ENCODE results near the gene CIB1. TPM values are rescaled to one million over a fixed set of nuclear protein-coding genes. Genes with fewer than 3 reads are reported as not detected.

The CIB1 gene
- total RNA-seq, result 13.7 and 61.7 TPM in 2 replicates

DNA sequence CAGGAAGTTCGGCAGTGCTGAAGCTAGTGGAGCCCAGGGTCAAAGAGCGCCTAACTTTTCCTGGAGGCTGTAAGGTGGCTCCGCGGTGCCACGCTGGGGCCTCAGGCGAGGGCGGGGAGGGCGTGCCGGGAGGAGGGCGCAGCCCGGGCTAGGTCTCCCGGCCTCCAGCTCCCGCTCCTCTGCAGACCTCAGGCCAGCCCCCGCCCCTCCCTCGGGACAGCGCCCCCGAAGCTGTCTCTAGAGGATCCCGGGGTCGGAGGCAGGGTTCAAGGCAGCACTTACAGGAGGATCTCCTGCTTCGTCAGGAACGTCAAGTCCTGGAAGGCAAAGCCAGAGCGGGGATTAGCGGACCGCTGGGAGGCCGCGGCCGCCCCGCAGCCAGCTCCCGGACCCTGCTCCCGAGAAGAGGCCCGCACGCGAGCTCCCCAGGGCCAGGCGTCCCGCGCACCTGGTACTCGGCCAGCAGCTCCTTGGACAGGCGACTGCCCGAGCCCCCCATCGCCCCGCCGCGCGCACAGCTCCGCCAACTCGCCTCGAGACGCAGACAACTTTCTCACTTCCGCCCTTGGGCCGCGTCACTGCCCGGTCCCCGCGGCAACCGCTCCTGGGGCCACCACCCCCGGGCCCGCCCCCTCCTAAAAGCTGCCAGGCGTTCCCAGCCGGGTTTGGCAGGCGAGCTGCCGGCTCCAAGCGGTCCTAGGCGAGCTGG, at the start of gene CIB1:
Gene CIB1, minus strand, starts transcription at position 555 of the 709 bp plus-strand sequence. Its CDS starts 56 bp downstream, at position 499.

DNA sequence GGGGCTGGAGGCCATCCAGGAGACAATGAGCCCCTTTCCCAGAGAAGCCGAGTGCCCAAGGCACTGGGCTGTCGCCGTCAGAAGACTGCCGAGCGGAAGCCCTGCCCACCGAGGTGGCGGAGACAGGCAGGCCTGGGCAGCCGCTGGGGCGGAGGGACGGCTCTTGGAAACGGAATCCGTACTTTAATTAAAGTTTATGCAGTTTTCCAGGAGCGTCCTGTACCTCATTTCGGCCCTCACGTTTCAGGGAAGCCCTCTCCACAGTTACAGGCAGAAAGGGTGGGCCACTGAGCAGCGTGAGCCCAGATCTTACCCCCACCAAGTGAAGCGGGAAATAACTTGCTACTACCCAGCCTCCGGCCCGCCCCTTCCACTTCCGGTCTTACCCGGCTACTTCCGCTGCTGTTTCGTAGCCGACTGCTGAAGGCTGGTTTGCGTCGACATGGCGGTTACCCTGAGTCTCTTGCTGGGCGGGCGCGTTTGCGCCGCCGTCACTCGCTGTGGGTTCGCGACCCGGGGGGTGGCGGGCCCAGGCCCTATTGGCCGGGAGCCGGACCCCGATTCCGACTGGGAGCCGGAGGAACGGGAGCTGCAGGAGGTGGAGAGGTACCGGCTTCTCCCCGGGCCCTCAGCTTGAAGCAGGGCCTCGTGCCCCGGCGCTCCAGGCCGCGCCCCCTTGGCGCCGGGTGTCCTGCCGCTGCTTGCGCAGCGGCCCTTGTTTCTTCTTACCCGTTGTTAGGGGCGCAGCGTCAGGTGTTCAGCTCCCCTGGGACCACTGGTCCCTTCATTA, 31.7 kb upstream of the CIB1 start, which contains the start of gene NGRN:
Gene NGRN, plus strand, starts transcription at position 402 of the 790 bp plus-strand sequence. Its CDS starts 41 bp downstream, at position 443.

DNA sequence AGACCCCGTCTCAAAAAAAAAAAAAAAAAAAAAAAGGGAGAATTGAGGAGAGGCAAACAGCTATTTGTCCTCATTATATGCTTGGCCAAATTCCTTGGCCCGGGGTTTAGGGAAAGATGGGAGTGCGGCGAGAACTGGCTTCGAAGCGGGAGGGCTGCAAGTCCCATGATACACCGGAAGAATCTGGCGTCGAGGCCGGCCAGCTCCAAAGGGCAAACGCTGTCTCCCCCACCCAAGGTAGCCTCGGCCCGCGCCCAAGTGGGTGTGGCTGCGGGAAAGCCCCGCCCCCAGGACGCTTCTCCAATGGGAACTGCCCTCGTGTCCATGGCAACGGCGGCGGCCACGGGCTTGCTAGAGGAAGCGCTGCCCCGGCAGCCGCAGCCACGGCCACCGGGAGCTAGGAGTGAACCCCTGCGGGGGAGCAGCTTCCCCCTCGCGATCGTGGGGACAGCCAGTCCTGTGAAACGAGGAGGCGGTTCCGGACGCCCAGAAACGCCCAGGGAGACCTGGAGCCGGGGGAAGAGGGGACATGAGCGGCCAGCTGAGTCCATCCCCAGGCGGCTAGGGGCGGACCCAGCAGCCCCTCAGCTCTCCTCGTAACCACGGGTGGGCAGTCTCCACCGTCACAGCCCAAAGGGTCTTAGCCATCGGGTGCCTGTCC, 15.6 kb upstream of the CIB1 start, which contains the start of gene TTLL13:
Gene TTLL13, plus strand, starts transcription at position 354 of the 661 bp plus-strand sequence. CDS start 1,075 bp downstream, outside the sequence.

DNA sequence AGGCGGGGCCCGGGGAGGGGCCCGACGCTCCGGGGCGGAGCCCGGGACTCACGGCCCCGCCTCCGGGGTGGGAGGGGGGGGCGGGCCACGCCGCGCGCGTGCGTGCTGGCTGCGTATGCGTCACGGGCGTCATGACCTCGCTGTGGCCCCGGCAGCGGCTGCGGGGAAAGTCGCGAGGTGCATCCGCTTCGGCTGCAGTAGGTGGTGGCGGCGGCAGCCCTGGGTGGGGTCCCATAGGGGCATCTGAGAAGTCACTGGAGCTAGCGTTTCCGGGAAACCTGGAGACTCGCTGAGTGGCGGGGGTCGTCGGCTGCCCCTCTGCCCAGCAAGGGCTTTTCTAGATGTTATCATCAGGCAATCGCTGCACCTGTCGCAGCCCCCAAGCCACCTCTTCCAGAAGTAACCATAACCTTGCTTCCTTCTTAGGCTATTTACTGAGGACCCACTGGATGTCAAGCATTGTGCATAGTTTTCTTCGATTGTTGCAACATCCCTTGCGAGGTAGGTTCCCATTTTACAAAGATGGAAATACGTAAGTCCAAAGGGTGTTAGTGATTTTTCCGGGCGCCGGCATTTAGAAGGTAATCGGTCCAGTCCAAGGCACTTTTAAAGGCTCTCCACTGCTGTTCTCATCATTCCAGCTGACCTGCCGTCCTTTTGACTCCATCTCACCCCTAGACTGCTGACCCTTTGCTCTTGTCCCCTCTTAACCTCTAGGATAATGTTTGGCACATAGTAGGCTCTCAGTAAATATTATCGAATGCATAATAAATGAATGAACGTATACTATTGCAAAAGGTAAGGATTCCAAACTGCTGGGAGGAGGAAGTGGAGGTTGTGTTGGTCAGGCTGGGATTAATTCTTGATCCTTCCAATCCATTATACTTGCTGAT, 601 bp upstream of the CIB1 start, which contains the start of gene GDPGP1:
Gene GDPGP1, plus strand, starts transcription at position 114 of the 893 bp plus-strand sequence. CDS start 6,700 bp downstream, outside the sequence.

DNA sequence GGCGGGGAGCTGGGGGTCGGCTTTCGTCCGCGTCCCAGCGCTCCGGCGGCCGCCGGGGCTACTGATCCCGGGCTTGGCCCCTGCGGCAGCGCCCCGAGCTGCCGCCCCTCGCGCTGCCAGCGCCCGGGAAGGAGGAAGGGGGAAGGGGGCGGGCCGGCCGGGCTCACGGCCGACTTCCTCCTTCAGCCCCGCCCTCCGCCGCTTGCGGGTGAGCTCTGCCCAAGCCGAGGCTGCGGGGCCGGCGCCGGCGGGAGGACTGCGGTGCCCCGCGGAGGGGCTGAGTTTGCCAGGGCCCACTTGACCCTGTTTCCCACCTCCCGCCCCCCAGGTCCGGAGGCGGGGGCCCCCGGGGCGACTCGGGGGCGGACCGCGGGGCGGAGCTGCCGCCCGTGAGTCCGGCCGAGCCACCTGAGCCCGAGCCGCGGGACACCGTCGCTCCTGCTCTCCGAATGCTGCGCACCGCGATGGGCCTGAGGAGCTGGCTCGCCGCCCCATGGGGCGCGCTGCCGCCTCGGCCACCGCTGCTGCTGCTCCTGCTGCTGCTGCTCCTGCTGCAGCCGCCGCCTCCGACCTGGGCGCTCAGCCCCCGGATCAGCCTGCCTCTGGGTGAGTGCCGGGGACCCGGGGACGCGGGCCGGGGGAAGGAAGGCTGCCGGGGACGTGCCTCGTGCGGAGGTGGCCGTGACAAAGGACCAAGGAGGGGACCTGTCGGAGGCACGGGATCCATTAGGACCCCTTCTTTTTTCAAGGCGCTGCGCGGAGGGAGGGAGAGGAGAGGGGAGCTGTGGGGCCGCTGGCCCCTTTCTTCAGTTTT, 32.4 kb downstream of the CIB1 start, which contains the start of gene SEMA4B:
Gene SEMA4B, plus strand, starts transcription at position 201 of the 814 bp plus-strand sequence. Its CDS starts 249 bp downstream, at position 450.

Other genes with a start within 250 kb of the CIB1 start
- gene ZNF710, start 232.6 kb downstream of the CIB1 start, total RNA-seq, result 7.4 and 12.3 TPM in 2 replicates
- 65.4 and 130 TPM in 2 replicates for gene IDH2, start 131.5 kb downstream of the CIB1 start, total RNA-seq
- 10.5 and 11.0 TPM in 2 replicates for gene SEMA4B, start 32.6 kb downstream of the CIB1 start, total RNA-seq
- gene GDPGP1, start 268 bp upstream of the CIB1 start, total RNA-seq, result 7.8 and 8.8 TPM in 2 replicates
- gene TTLL13, start 15.6 kb upstream of the CIB1 start, total RNA-seq, result 0.15 TPM in 1 of 2 replicates, not detected in the other
- 53.5 and 77.3 TPM in 2 replicates for gene NGRN, start 31.7 kb upstream of the CIB1 start, total RNA-seq
- 0.97 and 3.8 TPM in 2 replicates for gene ZNF774, start 118.3 kb upstream of the CIB1 start, total RNA-seq
- gene IQGAP1, start 154.3 kb upstream of the CIB1 start, total RNA-seq, result 108 and 176 TPM in 2 replicates